GM19035 (cell line): Measurements from ENCODE around the gene SH3PXD2A.
"Not testable (repeated sequence)": the region's sequence is repeated elsewhere in the genome, so short reads cannot be mapped to it uniquely, and the experiment has no call there.

Experiments used
- ATAC-seq: cut with Tn5 transposase; IDR thresholded peaks from one replicate; pipeline ENCODE4 v1.9.1; 2021; ENCODE audit not compliant: unreplicated experiment

SH3PXD2A gene

GRCh38 chr10:103612462-103613365, 242.7 kb downstream of the SH3PXD2A start:
- ATAC-seq, result no peak

- no peak for ATAC-seq
Observed at GRCh38 chr10:103610921-103611511, 244.4 kb downstream of the SH3PXD2A start.

GRCh38 chr10:103610083-103610472, 245.3 kb downstream of the SH3PXD2A start:
- no peak for ATAC-seq

GRCh38 chr10:103609231-103610082, 245.9 kb downstream of the SH3PXD2A start:
- no peak for ATAC-seq

GRCh38 chr10:103608056-103608455, 247.3 kb downstream of the SH3PXD2A start:
- ATAC-seq, result not testable (repeated sequence)

- not testable (repeated sequence) for ATAC-seq
Observed at GRCh38 chr10:103607051-103607450, 248.3 kb downstream of the SH3PXD2A start.

- ATAC-seq, result not testable (repeated sequence)
Observed at GRCh38 chr10:103606097-103606438, 249.3 kb downstream of the SH3PXD2A start.

- ATAC-seq, result no peak
Observed at GRCh38 chr10:103605359-103606096, 249.8 kb downstream of the SH3PXD2A start.

GRCh38 chr10:103603382-103603781, 252.0 kb downstream of the SH3PXD2A start:
- no peak for ATAC-seq

GRCh38 chr10:103602852-103603155, 252.6 kb downstream of the SH3PXD2A start:
- no peak for ATAC-seq

- ATAC-seq, result no peak
Observed at GRCh38 chr10:103602028-103602851, 253.1 kb downstream of the SH3PXD2A start.

- no peak for ATAC-seq
Observed at GRCh38 chr10:103600956-103601569, 254.3 kb downstream of the SH3PXD2A start.

GRCh38 chr10:103600325-103600724, 255.1 kb downstream of the SH3PXD2A start:
- ATAC-seq, result no peak

GRCh38 chr10:103599907-103600306, 255.5 kb downstream of the SH3PXD2A start:
- ATAC-seq, result no peak

- ATAC-seq, result no peak
Observed at GRCh38 chr10:103599211-103599610, 256.2 kb downstream of the SH3PXD2A start.

GRCh38 chr10:103598654-103599115, 256.7 kb downstream of the SH3PXD2A start:
- no peak for ATAC-seq

GRCh38 chr10:103597003-103597402, 258.4 kb downstream of the SH3PXD2A start:
- no peak for ATAC-seq

- no peak for ATAC-seq
Observed at GRCh38 chr10:103595933-103596726, 259.2 kb downstream of the SH3PXD2A start.
